Bronchial epithelial cell (primary cell): ENCODE measurements around the gene HCRTR2. TPM values are rescaled to one million over a fixed set of nuclear protein-coding genes. Genes with fewer than 3 reads are reported as not detected.
"Not testable (repeated sequence)": the region's sequence is repeated elsewhere in the genome, so short reads cannot be mapped to it uniquely, and the experiment has no call there.

Source experiments
- DNase-seq: peaks from one replicate; pipeline ENCODE4 v3.0.0-alpha.2; 2010; ENCODE audit warnings: low read depth
- FAIRE-seq: peaks from 2 replicates; lab custom pipeline; 2011; peaks lifted over from hg19 to GRCh38; lab: Jason Lieb, UNC
- H3K27me3 ChIP-seq: 2 replicates; pipeline ENCODE4 v1.5.1; 2011; ENCODE audit warnings: low read length; ENCODE audit not compliant: control insufficient read depth, insufficient read depth
- H3K36me3 ChIP-seq: 2 replicates; pipeline ENCODE4 v1.5.1; 2011; ENCODE audit warnings: low read length; ENCODE audit not compliant: control insufficient read depth, insufficient read depth
- H3K4me3 ChIP-seq: 2 replicates; pipeline ENCODE4 v1.5.1; 2011; ENCODE audit warnings: mild to moderate bottlenecking, low read depth, low read length, control low read depth
- total RNA-seq: library from RNA; depleted of rRNA; stranded (reverse); fragments of >200 nt; gene quantifications from 2 replicates; pipeline ENCODE4 v1.2.1, GENCODE V29; 2014
- TF ChIP-seq, protein P1 (sequence below): IDR thresholded peaks from 2 replicates; pipeline ENCODE4 v1.5.1; 2011; ENCODE audit warnings: mild to moderate bottlenecking, moderate library complexity, low read length, control low read depth, inconsistent platforms; ENCODE audit not compliant: insufficient read depth, severe bottlenecking

The HCRTR2 gene
- total RNA-seq, 1 donor from 2014 or later, result not detected

DNA sequence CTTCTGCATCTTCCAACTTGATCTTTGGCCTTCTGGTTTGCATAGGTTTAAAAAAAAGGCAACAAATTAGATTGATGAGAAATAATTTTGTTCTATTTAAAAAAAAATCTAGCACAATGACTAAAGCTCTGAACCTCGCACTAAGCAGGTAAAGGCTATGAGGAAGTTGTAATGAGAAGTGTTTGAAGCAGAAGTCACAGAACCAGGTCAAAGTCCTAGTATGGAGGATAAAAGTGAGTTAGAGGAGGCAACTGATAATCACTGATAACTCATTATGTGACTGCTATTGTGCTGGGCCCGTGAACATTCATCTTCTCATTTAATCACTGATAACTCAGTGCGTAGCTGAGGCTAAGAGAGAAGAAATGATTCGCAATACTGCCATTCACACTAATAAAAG is 106.9 kb downstream of the HCRTR2 start:
- Histone ChIP-seq H3K36me3 (no peaks in the 10 kb centered on the region), H3K4me3 (no peak overlapping the region), H3K27me3 (peaks cover 2% of the 10 kb centered on the region)
- TF ChIP-seq, protein P1, sequence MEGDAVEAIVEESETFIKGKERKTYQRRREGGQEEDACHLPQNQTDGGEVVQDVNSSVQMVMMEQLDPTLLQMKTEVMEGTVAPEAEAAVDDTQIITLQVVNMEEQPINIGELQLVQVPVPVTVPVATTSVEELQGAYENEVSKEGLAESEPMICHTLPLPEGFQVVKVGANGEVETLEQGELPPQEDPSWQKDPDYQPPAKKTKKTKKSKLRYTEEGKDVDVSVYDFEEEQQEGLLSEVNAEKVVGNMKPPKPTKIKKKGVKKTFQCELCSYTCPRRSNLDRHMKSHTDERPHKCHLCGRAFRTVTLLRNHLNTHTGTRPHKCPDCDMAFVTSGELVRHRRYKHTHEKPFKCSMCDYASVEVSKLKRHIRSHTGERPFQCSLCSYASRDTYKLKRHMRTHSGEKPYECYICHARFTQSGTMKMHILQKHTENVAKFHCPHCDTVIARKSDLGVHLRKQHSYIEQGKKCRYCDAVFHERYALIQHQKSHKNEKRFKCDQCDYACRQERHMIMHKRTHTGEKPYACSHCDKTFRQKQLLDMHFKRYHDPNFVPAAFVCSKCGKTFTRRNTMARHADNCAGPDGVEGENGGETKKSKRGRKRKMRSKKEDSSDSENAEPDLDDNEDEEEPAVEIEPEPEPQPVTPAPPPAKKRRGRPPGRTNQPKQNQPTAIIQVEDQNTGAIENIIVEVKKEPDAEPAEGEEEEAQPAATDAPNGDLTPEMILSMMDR, result no peak
- FAIRE-seq, result no peak
- DNase-seq, result no peak

DNA sequence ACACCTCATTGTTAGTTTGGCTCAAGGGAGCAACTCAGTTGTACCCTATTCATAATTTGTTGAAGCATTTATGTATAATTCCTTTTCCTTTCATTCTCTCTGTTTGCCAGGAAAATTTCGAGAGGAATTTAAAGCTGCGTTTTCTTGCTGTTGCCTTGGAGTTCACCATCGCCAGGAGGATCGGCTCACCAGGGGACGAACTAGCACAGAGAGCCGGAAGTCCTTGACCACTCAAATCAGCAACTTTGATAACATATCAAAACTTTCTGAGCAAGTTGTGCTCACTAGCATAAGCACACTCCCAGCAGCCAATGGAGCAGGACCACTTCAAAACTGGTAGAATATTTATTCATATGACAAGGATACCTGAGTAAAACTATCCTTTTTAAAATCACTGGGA is 107.8 kb downstream of the HCRTR2 start:
- no peak for DNase-seq
- no peak overlapping the region for H3K4me3 ChIP-seq
- H3K27me3 ChIP-seq, result peaks cover 2% of the 10 kb centered on the region
- TF ChIP-seq, protein P1, result no peak
- no peaks in the 10 kb centered on the region for H3K36me3 ChIP-seq
- no peak for FAIRE-seq

DNA sequence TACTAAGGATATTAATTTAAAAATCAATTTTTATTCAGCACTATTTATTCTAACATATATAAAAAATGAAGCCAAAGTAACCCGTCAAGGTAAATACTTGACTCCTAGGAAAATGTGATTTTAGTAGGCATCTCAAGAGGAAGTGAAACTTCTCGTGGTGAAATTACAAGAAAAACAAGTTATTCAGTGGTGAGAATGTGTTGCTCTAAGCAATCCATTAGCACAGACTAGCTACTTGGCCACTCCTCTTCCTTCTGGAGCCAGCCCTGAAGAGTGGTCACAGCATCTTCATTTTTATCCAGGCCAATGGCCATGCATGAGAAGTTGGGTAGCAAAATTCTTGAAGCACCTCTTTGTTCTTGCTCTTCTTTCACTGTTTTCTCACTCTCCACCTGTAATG is 112.5 kb downstream of the HCRTR2 start:
- H3K27me3 ChIP-seq, result peaks cover 2% of the 10 kb centered on the region
- DNase-seq, result no peak
- TF ChIP-seq, protein P1, result no peak
- no peak overlapping the region for H3K4me3 ChIP-seq
- peak; percentile 13 for FAIRE-seq
- no peaks in the 10 kb centered on the region for H3K36me3 ChIP-seq

DNA sequence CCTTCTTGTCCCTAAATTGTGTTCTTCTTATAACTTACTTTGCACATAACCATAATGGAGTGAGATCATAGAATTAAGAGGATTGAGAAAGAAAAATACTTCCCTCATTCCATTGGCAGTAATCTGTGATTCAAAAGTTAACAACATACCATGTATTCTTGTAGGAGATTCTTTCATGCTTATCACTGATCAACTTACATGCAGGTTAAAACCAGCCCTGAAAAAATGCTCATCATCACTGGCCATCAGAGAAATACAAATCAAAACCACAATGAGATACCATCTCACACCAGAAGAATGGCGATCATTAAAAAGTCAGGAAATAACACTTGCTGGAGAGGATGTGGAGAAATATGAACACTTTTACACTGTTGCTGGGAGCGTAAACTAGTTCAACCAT is 116.4 kb downstream of the HCRTR2 start:
- H3K36me3 ChIP-seq, result no peaks in the 10 kb centered on the region
- no peaks in the 10 kb centered on the region for H3K27me3 ChIP-seq
- no peak overlapping the region for H3K4me3 ChIP-seq
- peak; percentile 6 for DNase-seq
- TF ChIP-seq, protein P1, result no peak
- no peak for FAIRE-seq

DNA sequence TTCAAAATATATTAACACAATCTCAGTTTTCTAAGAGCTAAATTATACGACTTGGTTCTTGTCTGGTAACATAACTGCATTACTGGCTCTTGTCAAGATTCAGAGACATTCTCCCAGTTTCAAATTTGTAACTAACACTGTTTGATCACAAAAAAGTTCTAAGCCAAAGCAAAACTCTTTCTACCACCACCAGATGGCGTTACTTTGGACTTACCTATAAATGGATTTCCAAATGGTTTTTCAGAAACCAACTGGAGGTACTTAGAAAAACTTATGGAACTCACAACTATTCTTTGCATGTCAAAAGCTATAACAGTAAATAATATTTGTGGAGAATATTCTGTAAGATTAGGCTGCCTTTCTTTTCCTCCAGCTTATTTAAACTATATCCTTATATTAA is 118.8 kb downstream of the HCRTR2 start:
- H3K36me3 ChIP-seq, result no peaks in the 10 kb centered on the region
- peak; percentile 30 for DNase-seq
- H3K27me3 ChIP-seq, result no peaks in the 10 kb centered on the region
- FAIRE-seq, result no peak
- TF ChIP-seq, protein P1, result peak; percentile 33
- H3K4me3 ChIP-seq, result no peak overlapping the region

DNA sequence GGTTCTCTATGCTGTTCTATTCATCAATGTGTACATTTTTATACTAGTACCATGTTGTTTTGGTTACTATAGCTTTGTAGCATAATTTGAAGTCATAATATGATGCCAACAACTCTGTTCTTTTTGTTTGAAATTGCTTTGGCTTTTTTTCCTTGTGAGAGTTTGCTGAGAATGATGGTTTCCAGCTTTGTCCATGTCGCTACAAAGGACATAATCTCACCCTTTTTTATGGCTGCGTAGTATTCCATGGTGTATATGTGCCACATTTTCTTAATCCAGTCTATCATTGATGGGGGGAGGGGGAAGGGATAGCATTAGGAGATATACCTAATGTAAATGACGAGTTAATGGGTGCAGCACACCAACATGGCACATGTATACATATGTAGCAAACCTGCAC is 122.9 kb downstream of the HCRTR2 start:
- not testable (repeated sequence) for H3K4me3 ChIP-seq, DNase-seq, H3K27me3 ChIP-seq, FAIRE-seq, H3K36me3 ChIP-seq
